ENCODE measurements around the gene GRIK5. TPM values are rescaled to one million over a fixed set of nuclear protein-coding genes. Genes with fewer than 3 reads are reported as not detected.

The GRIK5 gene
- total RNA-seq, 2 donors from 2014 or later = 3.5 to 4.0 TPM

Other genes starting within 250 kb of the GRIK5 start
- gene LYPD4, start 225.5 kb downstream of the GRIK5 start, total RNA-seq = not detected
- gene DMRTC2, start 225.2 kb downstream of the GRIK5 start, total RNA-seq = not detected
- 1,000 to 10,000 TPM; 3,521 to 4,779 TPM for gene RPS19, start 210.0 kb downstream of the GRIK5 start, total RNA-seq
- 1 to 10 TPM; 3.3 to 7.0 TPM for gene CD79A, start 192.9 kb downstream of the GRIK5 start, total RNA-seq
- gene ARHGEF1, start 187.0 kb downstream of the GRIK5 start, total RNA-seq = 100 to 1,000 TPM; 361 to 383 TPM
- gene ERFL, start 141.8 kb downstream of the GRIK5 start, total RNA-seq = 1 to 10 TPM; 1.7 to 2.9 TPM
- gene RABAC1, start 110.9 kb downstream of the GRIK5 start, total RNA-seq = 10 to 100 TPM; 39.8 to 46.0 TPM
- 1 to 10 TPM; 2.0 to 4.0 TPM for gene ATP1A3, start 76.0 kb downstream of the GRIK5 start, total RNA-seq
- gene ZNF574, start 6.0 kb upstream of the GRIK5 start, total RNA-seq = 10 to 100 TPM; 12.5 to 13.9 TPM
- gene POU2F2, start 62.2 kb upstream of the GRIK5 start, total RNA-seq = 10 to 100 TPM; 34.2 to 39.6 TPM
- 10 to 100 TPM; 28.7 to 39.3 TPM for gene DEDD2, start 147.5 kb upstream of the GRIK5 start, total RNA-seq
- gene ZNF526, start 150.1 kb upstream of the GRIK5 start, total RNA-seq = 10 to 100 TPM; 13.2 to 14.5 TPM
- 10 to 100 TPM; 38.1 to 39.5 TPM for gene GSK3A, start 172.4 kb upstream of the GRIK5 start, total RNA-seq
- 10 to 100 TPM; 48.8 to 67.8 TPM for gene ERF, start 184.9 kb upstream of the GRIK5 start, total RNA-seq
- 10 to 100 TPM; 87.7 to 90.6 TPM for gene CIC, start 199.0 kb upstream of the GRIK5 start, total RNA-seq
- 1 to 10 TPM in 1 of 2 donors, under 1 TPM in 1; 0.93 to 1.6 TPM for gene PRR19, start 231.9 kb upstream of the GRIK5 start, total RNA-seq
- 10 to 100 TPM; 50.9 to 54.2 TPM for gene PAFAH1B3, start 232.4 kb upstream of the GRIK5 start, total RNA-seq
- gene TMEM145, start 243.1 kb upstream of the GRIK5 start, total RNA-seq = 1 to 10 TPM in 1 of 2 donors, under 1 TPM in 1; 0.16 to 1.8 TPM

All from activated naive CD4-positive, alpha-beta T cell treated with anti-CD3 and anti-CD28 coated beads, Interleukin-2, amount 50 U/mL, for 72 hours (primary cell).